IMR-90 (cell line): ENCODE data around the gene CHD9.

Source experiments
- FOS ChIP-seq: fragments of 150-350 bp; IDR thresholded peaks from 2 replicates; pipeline ENCODE4 v1.6.1; 2016; ENCODE audit warnings: low read depth, low read length
- MAFK ChIP-seq: IDR thresholded peaks from 2 replicates; pipeline ENCODE4 v1.6.1; 2012; ENCODE audit warnings: low read depth, low read length, improper control_type of control experiment
- MAZ ChIP-seq: IDR thresholded peaks from 2 replicates; pipeline ENCODE4 v1.6.1; 2012; ENCODE audit warnings: low read depth, mild to moderate bottlenecking, low read length, improper control_type of control experiment, moderate library complexity, borderline replicate concordance
- MXI1 ChIP-seq: IDR thresholded peaks from 2 replicates; pipeline ENCODE4 v1.6.1; 2012; ENCODE audit warnings: low read depth, mild to moderate bottlenecking, low read length, moderate library complexity, borderline replicate concordance
- NFE2L2 ChIP-seq: fragments of 150-350 bp; IDR thresholded peaks from 2 replicates; pipeline ENCODE4 v1.6.1; 2016; ENCODE audit warnings: low read depth, mild to moderate bottlenecking, low read length
- POLR2A ChIP-seq: IDR thresholded peaks from 2 replicates; pipeline ENCODE4 v1.6.1; 2012; ENCODE audit warnings: mild to moderate bottlenecking, low read depth, low read length
- RAD21 ChIP-seq: IDR thresholded peaks from 2 replicates; pipeline ENCODE4 v1.6.1; 2012; ENCODE audit warnings: low read length, improper control_type of control experiment
- RFX5 ChIP-seq: IDR thresholded peaks from 2 replicates; pipeline ENCODE4 v1.8.0; 2012; ENCODE audit warnings: low read depth, mild to moderate bottlenecking, low read length, moderate library complexity
- SMC3 ChIP-seq: fragments of 150-350 bp; IDR thresholded peaks from 2 replicates; pipeline ENCODE4 v1.6.1; 2016; ENCODE audit warnings: low read depth, mild to moderate bottlenecking, antibody characterized with exemption, low read length, moderate library complexity
- USF2 ChIP-seq: fragments of 150-350 bp; IDR thresholded peaks from 2 replicates; pipeline ENCODE4 v1.6.1; 2017; ENCODE audit warnings: mild to moderate bottlenecking, antibody characterized with exemption, low read length, low read depth
- TF ChIP-seq, protein P1 (sequence below): conservative IDR thresholded peaks from 2 replicates; pipeline ENCODE4 v1.5.1; 2012; ENCODE audit warnings: mild to moderate bottlenecking, low read depth, low read length, improper control_type of control experiment

- no peak for TF ChIP-seq POLR2A
- TF ChIP-seq, protein P1, sequence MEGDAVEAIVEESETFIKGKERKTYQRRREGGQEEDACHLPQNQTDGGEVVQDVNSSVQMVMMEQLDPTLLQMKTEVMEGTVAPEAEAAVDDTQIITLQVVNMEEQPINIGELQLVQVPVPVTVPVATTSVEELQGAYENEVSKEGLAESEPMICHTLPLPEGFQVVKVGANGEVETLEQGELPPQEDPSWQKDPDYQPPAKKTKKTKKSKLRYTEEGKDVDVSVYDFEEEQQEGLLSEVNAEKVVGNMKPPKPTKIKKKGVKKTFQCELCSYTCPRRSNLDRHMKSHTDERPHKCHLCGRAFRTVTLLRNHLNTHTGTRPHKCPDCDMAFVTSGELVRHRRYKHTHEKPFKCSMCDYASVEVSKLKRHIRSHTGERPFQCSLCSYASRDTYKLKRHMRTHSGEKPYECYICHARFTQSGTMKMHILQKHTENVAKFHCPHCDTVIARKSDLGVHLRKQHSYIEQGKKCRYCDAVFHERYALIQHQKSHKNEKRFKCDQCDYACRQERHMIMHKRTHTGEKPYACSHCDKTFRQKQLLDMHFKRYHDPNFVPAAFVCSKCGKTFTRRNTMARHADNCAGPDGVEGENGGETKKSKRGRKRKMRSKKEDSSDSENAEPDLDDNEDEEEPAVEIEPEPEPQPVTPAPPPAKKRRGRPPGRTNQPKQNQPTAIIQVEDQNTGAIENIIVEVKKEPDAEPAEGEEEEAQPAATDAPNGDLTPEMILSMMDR, result no peak
- TF ChIP-seq RAD21, result no peak
- no peak for TF ChIP-seq RFX5
- TF ChIP-seq SMC3, result no peak
- TF ChIP-seq USF2, result no peak
- TF ChIP-seq MAFK, result no peak
- no peak for TF ChIP-seq NFE2L2
- no peak for TF ChIP-seq FOS
- TF ChIP-seq MXI1, result no peak
- no peak for TF ChIP-seq MAZ
Measured at GRCh38 chr16:53209429-53209828, 154.6 kb downstream of the CHD9 start.
